ENCODE measurements around the gene LCORL.

- TF ChIP-seq, protein P1, sequence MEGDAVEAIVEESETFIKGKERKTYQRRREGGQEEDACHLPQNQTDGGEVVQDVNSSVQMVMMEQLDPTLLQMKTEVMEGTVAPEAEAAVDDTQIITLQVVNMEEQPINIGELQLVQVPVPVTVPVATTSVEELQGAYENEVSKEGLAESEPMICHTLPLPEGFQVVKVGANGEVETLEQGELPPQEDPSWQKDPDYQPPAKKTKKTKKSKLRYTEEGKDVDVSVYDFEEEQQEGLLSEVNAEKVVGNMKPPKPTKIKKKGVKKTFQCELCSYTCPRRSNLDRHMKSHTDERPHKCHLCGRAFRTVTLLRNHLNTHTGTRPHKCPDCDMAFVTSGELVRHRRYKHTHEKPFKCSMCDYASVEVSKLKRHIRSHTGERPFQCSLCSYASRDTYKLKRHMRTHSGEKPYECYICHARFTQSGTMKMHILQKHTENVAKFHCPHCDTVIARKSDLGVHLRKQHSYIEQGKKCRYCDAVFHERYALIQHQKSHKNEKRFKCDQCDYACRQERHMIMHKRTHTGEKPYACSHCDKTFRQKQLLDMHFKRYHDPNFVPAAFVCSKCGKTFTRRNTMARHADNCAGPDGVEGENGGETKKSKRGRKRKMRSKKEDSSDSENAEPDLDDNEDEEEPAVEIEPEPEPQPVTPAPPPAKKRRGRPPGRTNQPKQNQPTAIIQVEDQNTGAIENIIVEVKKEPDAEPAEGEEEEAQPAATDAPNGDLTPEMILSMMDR (IDR thresholded peaks at IDR 0.05; ENCODE audit: insufficient read depth, low read length) = no peak
- no peak for TF ChIP-seq POLR2AphosphoS5 (IDR thresholded peaks at IDR 0.05; ENCODE audit: low read depth)
- TF ChIP-seq SPI1 (IDR thresholded peaks at IDR 0.05; ENCODE audit: borderline replicate concordance, low read depth) = no peak
These were observed 8.6 kb downstream of the LCORL start for GRCh38 chr4:18012807-18013462.
